Astrocyte of the cerebellum (primary cell): ENCODE results near the gene CCDC57.

ENCODE experiments used
- DNase-seq: peaks from one replicate; pipeline ENCODE4 v3.0.0-alpha.2; 2011; ENCODE audit warnings: low read depth
- H3K4me3 ChIP-seq: 2 replicates; pipeline ENCODE4 v1.5.1; 2011; ENCODE audit warnings: mild to moderate bottlenecking, low read depth, low read length, moderate library complexity
- in situ Hi-C: cut with HindIII; loops from 2 replicates; pipeline ENCODE4 v1.10.0; 2017; ENCODE audit warnings: low sequenced_read_pairs
- TF ChIP-seq, protein P1 (sequence below): IDR thresholded peaks from 2 replicates; pipeline ENCODE4 v1.5.1; 2012; ENCODE audit warnings: low read length, low read depth, moderate library complexity, mild to moderate bottlenecking; ENCODE audit errors: missing control alignments

CCDC57 gene

DNA sequence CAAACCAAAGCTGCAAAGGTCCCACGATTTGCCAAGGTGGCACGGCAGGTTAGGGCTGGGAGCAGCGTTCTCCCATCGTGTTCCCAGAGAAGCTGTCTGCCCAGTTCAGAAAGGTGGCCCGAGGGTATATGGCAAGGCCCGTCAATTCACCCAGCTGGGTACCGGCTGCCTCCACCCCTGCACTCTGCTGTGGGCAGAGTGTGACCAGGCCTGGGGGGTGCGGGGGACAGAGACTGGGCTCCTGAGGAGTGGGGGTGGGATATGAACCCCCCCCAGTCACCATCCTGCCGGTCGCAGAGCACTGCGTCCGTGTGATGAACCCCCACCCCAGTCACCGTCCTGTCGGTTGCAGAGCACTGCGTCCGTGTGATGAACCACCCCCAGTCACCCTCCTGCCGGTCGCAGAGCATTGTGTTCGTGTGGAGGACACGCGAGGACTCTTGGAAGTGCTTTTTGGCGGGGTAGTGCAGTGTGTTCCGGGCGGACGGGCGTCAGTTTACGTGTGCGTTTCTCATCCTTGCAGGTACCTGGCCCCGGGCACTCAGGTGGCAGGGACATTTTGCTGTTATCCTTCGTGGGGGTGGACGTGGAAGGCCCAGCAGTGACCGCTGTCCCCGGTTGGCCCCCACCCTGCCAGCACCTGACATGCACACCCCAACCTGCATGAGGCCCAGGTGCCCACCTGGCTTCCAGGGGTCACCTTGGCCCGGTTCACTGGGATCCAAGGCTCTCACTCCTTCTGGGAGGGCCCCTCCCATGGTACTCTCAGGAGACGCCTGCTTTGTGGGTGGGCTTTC lies 111.9 kb downstream of the CCDC57 start:
- in situ Hi-C loops, result no loop called here
- H3K4me3 ChIP-seq, result no peak overlapping the region
- DNase-seq, result no peak
- TF ChIP-seq, protein P1, sequence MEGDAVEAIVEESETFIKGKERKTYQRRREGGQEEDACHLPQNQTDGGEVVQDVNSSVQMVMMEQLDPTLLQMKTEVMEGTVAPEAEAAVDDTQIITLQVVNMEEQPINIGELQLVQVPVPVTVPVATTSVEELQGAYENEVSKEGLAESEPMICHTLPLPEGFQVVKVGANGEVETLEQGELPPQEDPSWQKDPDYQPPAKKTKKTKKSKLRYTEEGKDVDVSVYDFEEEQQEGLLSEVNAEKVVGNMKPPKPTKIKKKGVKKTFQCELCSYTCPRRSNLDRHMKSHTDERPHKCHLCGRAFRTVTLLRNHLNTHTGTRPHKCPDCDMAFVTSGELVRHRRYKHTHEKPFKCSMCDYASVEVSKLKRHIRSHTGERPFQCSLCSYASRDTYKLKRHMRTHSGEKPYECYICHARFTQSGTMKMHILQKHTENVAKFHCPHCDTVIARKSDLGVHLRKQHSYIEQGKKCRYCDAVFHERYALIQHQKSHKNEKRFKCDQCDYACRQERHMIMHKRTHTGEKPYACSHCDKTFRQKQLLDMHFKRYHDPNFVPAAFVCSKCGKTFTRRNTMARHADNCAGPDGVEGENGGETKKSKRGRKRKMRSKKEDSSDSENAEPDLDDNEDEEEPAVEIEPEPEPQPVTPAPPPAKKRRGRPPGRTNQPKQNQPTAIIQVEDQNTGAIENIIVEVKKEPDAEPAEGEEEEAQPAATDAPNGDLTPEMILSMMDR, result no peak

DNA sequence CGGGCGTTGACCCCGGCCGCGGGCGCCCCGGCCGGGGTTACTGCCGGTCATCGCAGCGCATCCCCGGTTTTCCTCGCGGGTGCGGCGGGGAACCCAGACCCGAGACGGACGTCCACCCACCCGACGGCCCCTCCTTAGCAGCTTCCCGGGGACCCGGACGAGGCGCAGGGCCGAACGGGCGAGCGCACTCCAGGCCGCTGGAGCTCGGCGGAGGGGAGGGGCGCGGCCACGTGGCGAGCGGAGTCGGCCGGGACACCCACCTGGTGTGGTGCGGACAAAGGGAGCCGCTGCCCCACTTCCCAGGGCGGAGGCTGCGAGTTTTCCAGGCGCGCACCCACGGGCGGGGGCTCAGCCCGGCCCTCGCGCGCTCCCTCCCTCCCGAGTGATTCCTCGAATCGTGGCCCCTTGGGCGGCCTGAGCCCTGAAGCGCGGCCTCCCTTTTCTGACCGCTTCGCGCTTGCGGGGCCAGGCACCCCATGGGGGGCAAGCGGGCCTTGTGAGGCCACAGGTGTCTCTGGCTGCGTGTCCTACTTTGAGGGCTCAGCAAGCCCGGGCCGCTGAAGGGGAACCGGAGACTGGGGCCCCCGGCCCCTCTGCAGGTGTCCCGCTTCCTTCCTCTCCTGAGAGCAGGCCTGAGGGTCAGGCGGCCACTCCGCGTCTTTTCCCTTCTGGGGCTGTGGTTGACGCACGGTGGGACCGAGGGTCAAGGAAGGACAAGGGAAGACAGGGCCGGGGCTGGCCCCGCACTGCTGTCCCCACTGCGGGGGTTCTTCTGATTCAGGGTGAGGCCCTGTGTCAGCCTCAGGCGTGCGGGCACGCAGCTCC lies 113.5 kb downstream of the CCDC57 start:
- in situ Hi-C loops, result no loop called here
- peak overlapping the region; percentile 44 for H3K4me3 ChIP-seq
- TF ChIP-seq, protein P1, result no peak
- DNase-seq, result no peak

DNA sequence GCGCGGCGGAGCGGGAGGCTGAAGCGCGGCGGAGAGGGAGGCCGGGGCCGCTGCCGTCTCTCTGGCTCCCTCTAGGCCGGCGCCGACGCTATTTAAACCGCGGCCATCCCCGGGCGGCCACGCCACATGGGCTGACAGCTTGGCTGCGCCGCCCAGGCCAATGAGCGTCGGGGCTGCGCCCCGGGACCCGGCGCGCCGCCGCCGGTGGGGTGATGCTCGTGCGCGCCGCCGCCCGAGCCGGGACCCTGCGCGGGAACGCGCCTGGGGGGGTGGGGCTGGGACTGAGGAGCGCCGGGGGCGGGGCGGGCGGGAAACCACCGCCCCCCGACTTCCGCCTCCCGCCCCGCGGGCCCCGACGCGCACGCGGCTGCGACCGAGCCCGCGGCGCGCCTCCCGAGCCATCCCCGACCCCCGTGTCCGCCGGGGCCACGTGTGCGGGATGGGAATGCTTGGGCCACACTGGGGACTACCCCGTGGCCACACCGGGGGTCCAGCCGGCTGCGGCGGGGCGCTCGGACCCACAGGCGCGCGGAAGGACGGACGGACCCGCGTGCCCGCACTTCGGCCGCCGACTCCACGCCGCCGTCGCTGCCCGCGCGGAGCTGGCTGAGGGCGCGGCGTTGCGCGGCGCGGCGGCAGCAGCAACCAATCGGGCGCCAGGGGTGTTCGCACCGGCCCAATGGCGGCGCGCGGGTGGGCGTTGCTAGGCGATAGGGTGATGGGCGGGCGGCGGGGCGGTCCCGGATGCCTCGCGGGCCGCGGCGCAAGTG lies 114.3 kb downstream of the CCDC57 start, which contains the start of gene FASN:
Gene FASN (minus strand): TSS at position 68 of the 770 bp plus-strand sequence. CDS start 1,791 bp downstream, outside the sequence.
- H3K4me3 ChIP-seq, result peak within 1 kb of the TSS; percentile 61
- peak; percentile 88 for DNase-seq
- in situ Hi-C loops, result no loop called here
- TF ChIP-seq, protein P1, result peak; percentile 24

DNA sequence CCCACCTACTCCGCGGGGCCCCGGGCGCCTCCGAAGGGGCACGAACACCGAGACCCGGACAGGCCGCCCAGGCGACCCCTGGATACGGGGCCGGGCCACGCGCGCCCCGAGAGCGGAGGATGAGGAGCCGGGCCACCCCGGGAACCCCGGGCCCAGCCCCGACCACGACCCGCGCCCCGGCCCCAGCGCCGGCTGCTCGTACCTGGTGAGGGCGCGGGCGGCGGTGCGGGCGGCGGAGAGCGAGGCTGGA lies 114.8 kb downstream of the CCDC57 start:
- TF ChIP-seq, protein P1, result no peak
- in situ Hi-C loops, result no loop called here
- H3K4me3 ChIP-seq, result peak overlapping the region; percentile 61
- DNase-seq, result no peak

DNA sequence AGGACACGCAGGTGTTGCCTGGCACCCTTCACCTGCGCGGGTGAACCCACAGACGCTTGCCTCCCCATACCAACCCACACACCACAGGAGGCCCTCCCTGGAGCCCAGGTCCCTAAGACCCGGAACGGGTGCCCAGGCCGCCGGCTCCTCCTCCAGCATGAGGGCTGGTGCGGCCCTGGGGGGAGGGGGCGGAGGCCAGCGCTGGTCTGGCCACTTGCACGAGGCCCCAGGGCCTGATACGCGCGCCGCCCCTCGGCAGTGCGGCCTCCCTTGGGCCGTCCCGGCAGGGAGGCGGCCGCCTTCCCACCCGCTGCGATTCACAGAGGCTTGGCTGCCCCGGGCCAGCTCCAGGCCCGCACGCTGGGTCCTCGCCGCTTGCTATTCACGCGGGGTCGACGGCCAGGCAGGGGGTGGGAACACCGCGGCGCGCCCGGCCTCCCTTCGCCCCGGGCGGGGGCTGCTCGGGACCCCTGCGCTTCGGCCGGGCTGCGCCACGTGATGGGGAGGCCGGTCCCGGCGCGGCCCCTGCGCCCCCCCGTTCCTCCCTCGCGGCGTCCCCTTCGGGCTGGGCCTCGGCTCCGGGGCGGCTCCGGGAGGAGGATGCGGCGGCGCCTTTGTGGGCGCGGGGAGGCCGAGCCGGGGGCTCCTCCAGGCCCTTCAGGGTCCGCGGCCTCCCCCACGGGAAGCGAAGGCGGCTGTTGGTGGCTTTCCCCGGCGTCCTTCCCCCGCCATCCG lies 115.3 kb downstream of the CCDC57 start:
- in situ Hi-C loops, result no loop called here
- TF ChIP-seq, protein P1, result no peak
- DNase-seq, result no peak
- peak overlapping the region; percentile 61 for H3K4me3 ChIP-seq

DNA sequence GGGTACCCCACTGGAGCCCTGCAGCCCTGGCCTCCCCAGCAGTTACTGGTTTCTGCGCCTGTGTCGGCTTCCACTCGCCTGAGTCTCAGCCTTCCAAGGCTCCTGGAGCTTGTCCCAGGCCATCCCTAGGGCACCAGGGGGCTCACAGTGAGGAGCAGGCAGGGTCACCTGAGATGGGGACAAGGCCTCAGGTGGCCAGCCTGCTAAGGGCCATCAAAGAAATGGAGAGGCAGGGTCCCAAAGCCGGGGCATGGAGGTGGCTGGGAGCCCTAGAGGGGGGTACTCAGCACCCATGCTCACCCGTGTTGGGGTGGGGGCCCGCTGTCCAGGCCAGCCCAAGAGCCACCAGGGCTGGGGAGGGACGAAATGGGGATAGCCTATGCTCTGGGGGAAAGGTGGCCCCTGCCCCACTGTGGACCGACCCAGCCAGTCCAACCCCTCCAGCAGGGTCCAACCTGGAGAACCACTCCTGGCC lies 115.9 kb downstream of the CCDC57 start:
- TF ChIP-seq, protein P1, result no peak
- peak overlapping the region; percentile 61 for H3K4me3 ChIP-seq
- no peak for DNase-seq
- in situ Hi-C loops, result no loop called here
